Islet of Langerhans (tissue), 1 donor: ENCODE data around the gene RBM38.

Experiments
- FAIRE-seq: peaks from one replicate; lab custom pipeline; 2011; peaks lifted over from hg19 to GRCh38; lab: Jason Lieb, UNC

The RBM38 gene

DNA sequence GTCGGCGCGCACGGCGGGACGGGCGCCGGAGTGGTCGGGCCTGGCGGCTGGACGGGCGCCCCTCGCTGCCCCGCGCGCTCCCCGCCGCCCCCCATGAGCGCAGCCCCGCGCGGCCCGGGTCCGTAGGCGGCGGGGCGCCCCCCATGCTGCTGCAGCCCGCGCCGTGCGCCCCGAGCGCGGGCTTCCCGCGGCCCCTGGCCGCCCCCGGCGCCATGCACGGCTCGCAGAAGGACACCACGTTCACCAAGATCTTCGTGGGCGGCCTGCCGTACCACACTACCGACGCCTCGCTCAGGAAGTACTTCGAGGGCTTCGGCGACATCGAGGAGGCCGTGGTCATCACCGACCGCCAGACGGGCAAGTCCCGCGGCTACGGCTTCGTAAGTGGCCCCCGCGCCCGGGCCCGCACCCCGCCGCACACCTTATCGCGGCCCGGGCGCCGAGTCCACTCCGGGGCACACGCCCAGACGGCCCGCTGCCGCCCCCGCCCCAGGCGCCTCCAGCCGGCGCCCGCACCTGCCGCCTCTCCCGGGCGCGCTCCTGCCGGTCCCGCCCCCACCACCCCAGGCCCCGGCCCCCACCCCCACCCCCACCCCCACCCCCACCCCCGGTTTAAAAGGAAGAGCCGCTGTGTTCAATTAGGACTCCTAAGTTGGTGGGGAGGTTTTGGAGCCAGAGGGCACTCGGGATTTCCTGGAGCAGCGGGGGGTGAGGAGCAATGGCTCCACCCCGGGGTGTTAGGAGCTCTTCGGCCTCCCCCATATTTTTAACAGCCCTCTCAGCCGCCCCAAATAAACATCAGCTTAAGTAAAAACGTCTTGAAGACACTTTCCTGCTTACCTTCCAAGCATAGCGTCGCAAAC, 474 bp downstream of the RBM38 start:
- FAIRE-seq = no peak

DNA sequence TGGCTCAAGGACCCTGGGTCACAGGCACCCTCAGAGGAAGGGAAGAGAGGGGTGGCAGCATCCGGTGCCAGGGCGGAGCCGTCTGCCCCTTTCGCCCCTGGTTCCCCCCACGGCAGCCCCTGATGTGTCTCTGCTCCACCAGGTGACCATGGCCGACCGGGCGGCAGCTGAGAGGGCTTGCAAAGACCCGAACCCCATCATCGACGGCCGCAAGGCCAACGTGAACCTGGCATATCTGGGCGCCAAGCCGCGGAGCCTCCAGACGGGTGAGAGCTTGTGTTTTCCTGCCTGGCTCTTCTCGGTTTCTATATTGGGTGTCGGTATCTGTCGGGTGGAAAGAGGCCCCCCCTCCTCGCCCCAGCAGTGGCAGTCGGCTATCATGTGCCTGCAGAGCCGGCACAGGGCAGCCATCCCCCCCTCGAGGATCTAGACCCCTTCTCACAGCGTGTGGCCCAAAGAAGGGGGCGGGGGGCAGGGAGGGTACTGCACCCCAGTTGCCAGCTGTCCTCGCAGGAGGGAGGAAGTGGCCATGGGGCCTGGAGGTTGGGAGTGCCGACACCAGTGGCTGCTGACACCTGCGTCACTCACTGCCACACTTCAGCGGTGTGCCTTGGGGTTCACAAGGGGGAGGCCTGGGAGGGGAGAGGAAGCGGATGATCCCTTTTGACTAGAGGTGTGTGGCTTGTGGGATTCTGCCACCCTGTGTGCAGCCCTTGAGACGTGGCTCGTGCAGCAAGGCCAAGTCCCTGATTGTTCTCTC, 1.5 kb downstream of the RBM38 start:
- FAIRE-seq = no peak

DNA sequence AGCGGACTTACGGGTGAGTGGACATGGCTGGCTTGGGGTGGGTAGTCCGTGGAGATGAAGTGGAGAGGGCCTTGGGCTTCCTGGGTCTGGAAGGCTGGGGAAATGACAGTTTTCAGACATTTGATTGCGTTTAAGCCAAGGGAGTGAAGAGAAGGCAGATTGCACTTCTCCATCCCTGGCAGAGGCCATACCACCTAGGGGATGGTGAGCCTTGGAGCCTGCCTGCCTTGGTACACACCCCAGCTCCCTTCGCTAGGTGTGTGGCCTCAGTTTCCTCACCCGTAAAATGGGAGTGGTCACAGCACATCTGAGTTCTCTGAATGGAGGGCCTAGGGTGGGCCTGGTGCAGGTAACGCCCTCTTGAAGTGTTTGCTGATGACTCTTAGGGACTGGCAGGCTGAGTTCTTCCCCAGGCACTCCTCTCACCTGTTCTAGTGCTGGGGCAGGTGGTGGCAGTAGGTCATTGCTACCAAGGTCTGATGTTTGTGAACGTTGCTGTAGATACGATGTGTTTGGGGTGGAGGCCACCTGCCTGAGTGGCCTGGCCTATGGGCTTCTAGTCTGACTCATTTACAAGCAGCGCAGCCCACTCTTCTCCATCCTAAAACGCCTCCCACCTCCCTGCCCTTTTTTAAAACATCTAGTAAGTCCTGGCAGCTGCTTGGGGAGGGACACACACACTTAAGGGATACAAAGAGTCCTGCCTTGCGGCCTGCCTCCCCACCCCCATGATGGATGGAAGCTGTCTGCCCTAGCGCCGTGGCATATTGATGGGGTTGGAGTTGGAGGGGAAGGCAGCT, 2.3 kb downstream of the RBM38 start:
- FAIRE-seq = no peak

DNA sequence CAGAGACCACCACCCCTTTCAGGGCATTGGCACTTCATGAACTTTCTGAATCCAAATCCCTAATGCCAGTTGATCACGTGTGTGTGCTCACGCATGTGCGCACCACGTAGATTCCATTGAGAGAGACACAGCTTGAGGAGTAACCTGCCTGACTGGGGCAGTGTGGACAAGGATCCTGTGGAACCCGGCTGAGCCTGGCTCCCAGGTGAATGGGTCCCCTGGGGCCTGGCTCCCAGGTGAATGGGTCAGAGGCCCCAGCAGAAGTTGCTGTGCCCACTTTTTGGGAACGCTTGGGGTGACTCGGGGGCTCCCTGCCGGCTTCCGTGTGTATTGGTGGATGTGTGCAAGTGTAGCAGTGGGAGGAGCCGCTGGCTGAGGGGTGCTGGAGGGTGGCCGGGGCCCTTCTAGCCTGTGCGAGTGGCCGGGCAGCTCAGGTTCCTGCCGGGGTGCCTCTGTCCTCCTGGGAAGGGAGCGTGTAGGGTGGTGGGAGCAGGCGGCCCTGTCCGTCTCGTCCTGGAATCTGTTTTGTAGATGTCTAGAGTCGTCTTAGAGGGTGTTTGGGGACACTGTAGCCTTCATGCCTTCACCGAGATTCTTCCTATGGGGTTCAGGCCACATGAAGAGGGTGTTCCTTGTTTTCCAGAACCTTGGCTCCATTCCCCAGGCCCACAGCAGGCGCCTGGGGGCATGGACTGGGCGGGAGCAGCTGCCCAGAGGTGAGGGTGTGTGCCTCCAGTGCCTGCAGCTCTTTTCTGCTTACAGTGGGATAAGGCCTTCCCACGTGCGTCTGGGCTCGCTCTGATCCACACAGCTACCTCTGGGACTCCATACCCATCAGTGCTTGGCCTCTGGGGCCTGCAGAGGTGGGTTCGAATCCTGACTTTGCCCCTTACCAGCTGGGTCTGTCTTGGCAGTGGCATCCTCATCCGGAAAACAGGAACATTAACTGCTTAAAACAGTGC, 3.2 kb downstream of the RBM38 start:
- FAIRE-seq = no peak

DNA sequence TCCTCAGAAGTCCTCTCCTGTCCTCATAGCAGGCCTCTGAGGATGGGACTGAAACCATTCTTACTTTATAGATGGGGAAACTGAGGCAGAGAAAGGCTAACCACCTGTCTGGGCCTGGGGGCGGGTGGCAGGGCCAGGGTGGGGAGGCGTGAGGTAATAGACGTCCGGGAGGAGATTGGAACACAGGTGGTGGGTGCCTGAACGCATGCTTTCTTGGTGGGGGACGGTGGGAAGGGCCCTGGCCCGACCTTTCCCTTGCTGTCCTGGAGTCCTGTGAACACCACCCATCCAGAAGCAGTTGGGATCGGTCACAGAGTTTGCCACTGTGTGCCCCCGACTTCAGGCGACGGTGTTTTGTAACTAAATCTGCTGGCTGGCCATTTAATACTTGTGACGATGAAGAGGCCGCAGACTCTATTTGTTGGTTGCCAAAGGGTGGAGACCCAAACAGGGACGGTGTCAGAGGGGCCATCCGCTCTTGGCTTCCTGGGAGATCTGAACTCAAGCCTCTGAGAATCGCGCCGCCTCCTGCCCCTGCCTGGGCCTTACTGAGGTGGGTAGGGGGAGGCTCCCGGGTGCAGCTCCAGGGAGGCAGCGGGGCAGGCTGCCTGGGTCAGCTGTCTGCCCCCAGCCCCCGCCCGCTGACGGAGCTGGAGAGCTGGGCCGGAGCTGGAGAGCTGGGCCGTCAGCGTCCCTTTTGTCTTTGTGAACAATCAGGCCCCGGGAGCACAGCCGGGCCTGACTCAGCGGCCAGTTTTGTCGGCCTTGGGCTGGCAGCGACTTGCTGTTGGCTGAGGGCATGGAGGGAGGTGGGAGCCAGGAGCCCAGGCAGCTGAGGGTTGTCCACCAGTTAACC, 4.1 kb downstream of the RBM38 start:
- FAIRE-seq = no peak

DNA sequence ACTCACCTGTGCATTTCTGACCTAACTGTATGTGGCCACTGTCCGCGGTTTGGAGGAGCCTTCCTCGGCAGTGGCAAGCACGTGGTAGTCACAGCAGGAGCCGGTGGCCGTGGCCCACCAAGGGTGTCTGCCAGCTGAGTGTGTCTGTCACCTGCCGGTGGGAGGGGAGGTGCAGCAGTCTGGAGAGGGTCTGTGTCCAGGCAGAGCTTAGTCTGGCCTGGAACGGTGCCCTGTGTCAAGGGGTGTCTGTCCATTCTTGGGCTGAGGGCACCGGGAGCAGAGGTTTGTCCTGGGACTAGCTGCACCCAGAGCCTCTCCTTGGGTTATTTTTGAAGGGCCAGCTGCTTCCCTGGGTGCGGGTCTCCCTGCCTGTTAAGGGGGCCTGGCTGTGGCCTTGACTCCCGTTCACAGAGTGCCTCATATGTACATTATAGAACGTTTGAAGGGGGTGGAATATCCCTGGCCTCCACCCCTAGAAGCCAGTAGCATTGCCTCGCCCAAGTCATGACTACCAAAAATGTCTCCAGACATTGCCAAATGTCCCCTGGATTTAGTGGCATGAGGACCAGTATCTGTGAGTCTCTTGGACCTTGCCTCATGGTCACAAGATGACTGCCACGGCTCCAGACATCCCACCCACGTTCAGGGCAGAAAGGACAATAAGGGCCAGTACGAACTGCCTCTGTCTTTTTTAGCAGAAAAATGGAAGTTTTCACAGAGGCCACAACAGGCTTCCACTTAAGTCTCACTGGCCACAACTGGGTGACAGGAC, 5.2 kb downstream of the RBM38 start:
- no peak for FAIRE-seq

DNA sequence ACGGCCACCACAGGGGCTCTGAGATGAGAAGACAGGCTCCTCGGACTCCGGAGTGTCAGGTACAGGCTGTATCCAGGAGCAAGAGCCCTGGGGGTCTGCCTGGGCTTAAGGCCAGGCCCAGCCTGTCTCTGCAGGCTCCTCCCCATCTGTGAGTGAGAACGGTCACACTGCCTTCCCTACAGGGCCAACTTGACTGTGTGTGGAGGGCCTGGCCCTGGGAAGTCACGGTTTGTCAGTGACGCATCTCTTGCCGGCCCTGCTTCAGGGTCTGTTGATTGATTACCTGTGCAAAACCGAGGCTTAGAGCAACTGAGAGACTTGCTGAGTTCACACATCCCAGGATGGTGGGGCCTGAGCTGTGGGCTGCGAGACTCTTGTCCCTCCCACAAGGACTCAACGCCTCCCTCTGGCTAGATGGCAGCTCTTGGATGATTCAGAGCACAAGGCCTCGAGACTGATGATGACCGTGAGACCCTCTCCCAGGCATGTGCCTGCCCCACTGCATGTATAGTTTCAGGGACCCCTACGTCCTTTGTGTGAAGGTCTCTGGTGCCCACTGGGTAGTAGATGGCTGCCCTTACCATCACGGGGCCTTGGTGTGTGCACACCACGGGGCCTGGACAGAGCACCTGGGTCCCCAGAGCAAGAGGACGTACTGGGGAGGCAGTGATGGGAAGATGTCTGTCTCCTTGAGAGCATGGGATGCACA, 5.9 kb downstream of the RBM38 start:
- FAIRE-seq = no peak

DNA sequence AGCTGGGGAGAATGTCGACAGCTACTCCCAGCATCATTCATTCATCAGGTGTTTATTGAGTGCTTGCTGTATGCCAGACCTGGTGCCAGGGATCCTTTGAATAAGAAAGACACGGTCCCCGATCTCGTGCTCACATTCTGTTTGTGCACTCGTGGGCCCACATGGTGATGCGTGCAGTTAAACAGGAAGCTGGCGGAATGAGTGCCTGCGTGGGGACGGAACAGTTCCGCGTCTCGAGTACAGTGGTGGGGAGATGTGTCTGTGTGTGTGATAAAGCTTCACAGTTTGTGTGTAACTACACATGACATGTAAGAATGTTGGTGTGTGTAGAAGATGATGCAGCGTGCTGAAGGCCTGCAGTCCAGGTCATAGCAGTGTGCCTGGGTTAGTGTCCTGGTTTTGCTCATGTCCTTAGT, 6.5 kb downstream of the RBM38 start:
- FAIRE-seq = no peak

DNA sequence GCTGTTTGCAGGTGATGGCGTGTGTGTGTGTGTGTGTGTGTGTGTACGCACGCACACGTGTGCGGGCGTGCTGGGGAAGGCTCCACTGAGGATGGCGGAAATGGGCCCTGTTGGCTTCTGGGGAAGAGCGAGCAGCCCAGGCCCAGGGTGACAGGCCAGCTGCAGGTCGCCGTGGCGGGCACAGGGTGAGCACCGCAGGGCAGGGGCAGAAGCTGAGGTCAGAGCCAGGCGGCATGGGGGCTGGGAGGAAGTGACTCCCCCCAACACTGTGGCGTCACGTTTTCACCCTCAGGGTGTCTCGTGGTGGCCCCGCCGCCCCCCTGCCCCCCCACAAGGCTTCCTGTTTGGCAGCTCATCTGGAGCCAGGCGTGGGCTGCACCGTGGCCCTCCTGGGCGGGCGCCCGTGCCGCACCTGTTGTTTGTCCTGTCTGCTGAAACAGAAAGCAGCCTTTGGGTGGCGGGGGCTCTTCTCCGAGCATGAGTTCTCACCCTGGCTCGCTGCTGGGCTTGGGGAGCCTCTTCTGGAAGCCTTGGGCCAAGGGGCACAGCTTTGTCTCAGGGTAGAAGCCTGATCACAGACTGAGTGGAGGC, 7.1 kb downstream of the RBM38 start:
- FAIRE-seq = no peak

DNA sequence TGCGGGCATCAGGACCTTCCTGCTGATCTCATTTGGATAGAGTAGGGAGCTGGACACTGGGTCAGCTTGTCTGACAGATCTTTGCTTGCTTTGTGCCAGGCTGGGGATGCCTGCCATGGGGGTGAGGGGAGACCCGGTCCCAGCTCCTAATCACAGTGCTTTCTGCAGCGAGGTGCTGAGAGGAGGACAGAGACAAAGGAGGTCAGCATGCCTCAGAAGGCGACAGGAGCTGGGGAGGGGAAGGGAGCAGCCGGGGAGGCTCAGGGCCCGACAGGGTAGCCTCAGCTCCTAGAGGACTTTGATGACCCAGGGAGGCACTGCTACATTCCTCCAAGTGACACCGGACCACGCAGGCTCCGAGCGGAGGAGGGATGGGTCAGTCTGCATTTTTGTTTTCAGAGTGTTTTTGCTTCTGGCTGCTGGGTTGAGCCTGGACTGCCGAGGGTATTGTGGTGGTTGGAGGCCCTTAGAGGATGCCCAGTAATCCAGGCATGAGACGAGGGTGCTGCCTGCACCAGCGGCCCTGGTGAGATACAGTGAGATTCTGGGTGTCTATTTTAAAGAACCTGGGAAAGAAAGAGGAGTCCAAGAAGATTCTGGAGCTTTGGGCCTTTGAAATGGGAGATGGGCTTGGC, 7.8 kb downstream of the RBM38 start:
- FAIRE-seq = no peak

DNA sequence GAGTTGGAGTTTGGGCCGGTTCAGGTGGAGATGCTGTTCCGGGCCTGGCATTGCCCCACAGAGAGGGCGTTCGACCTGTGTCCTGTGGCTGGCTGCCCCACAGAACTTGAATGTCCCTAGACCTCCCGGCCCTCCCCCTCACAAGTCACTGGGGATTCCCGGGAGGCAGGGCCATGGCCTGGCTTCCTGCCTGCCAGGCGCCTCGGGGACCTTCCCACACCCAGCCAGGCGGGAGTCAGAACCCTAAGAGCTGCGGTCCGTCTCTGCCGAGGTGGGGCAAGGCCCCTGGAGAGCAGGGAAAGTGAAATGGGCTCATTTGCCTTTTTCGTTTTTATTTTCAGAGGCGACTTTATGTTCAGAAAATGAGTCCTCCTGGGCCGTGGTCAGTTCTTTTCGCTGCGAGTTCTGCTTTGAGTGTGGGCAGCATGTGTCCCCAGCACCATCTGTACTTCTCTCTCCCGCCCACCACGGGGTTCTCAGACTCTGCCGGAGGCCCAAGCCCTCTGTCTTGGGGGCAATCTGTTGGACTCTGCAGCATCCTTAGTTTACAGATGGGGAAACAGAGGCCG, 8.5 kb downstream of the RBM38 start:
- no peak for FAIRE-seq

DNA sequence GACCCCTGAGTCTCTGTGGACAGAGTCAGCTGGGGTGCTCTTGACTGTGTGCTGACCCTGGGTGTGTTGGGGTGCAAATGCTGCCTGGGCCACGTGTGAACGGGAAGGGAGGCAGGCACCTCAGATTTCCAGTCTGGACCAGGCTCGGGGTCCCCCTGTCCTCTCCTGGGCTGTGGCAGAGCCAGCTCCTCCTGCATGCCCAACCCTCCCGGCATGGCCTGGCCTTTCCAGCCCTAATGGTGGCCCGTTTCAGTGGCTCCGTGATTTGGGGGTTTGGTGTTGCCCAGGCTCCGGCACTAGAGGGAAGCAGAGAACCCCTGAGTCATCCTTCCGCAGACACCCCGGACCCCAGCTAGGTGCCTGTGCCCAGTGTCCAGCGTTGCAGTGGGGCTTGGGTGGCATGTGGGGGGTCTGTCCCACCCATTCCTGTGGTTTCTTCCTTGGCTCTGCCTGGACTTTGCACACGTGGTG, 9.1 kb downstream of the RBM38 start:
- no peak for FAIRE-seq

DNA sequence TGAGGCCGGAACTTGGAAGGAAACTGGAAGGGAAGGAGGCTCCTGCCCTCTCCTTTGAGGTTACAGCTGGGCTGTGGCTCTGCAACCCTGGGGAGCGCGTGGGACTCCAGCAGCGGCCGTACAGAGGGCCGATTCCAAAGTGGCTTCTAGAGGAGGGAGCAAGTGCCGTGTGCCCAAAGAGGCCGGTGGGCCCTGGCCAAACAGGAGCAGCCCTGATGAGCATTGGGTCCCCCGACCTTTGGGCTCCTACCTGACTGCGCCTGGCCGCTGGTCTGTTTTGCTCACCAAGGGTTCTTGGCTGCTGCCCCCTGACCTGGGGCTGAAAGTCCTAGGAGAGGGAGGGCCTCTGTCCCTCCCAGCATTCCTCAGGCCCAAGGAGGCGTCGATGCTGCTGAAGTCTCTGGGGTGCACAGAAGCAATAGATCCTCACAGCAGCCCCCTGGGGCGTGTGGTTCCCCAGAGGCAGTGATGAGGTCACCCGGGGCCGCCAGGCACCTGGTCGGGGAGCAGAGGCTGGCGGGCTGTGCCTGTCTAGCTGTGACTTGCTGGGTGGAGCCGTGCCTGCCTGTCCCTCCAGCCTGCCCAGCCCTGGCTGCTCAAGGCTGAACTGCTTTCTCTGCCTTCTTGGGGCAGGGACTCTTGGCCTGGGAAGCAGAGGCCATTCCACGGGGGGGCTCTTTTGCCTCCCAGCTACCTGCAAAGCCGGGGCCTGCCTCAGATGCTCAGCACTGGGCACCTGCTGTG, 9.8 kb downstream of the RBM38 start:
- FAIRE-seq = no peak

DNA sequence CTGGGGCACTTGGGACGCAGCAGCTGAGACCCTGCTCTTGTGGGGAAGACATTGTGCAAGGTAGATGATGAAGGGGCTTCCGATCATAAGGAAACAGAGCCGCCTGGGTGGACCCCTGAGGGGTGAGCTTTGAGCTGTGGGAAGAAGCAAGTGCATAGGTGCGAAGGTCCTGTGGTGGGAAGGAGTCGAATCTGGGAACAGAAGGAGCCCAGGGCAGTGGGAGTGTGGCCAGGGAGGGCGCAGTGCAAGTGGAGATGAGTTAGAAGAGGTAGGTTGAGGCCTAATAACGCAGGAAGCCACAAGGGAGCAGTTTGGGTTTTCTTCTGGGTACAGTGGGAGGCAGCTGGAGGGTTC, 10.3 kb downstream of the RBM38 start:
- FAIRE-seq = no peak

DNA sequence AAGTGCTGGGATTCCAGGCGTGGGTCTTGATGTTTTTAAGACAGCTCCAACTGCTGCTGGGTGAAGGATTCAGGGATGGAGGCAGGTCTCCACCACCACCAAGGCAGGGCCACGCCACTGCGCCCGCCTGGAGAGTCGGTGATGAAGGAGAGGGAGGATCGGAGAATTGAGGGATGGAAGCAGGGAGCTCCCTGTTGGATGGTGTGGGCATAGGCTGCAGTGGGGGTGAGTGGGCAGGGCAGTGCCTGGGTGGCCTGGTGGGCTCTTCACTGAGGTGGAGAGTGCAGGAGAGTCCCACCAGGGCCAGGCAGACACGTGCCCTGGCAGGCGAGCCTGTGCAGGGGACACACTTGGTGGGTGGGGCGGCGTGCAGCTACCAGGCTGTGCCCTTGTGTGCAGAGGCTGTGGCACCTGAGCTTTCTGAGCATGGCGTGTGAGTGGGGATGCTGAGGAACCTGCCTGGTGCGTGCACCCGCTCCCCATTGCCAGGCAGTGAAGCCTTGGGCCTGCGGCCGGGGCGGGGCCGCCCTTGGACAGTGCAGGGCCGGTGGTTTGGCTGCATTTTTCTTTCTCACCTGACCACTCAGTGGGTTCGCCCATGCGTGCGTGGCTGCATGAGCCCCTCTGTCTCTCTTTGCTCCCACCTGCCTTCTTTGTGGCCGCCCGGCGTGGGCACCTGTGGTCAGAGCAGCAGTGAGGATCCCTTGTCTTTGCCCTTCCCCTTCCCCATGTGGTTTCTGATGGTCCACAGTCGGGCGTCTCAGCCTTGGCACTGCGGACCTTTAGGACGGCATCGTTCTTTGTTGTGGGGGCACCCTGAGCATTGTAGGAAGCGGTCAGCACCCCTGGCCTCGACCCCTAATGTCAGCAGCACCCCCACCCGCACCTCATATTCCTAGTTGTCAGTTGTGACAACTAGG, 11.3 kb downstream of the RBM38 start:
- no peak for FAIRE-seq

DNA sequence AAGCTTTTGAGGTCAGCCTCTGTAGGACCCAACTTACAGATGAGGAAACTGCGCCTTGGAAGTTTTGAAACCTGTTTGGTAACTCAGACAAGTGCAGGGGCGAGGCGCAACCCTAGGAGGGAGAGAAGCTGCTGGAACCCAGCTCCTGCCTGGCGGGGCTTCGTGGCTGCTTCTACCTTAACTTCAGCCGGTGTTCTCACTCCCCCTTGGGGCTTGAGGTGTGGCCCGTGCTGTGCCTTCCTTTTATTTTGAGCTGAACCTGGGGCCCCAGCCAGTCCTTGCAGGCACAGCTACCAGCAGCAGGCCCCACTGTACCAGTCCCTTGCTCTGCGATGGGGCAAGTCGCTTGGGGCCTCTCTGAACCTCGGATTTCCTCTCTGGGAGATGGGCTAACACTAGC, 12.0 kb downstream of the RBM38 start:
- FAIRE-seq = no peak
